HG03354 (cell line): ENCODE measurements around the gene GGT1.
"Not testable (repeated sequence)": the region's sequence is repeated elsewhere in the genome, so short reads cannot be mapped to it uniquely, and the experiment has no call there.

Experiments used
- ATAC-seq: cut with Tn5 transposase; IDR thresholded peaks from one replicate; pipeline ENCODE4 v1.9.1; 2021; ENCODE audit warnings: mild to moderate bottlenecking; ENCODE audit not compliant: unreplicated experiment, poor library complexity, severe bottlenecking

Gene GGT1

DNA sequence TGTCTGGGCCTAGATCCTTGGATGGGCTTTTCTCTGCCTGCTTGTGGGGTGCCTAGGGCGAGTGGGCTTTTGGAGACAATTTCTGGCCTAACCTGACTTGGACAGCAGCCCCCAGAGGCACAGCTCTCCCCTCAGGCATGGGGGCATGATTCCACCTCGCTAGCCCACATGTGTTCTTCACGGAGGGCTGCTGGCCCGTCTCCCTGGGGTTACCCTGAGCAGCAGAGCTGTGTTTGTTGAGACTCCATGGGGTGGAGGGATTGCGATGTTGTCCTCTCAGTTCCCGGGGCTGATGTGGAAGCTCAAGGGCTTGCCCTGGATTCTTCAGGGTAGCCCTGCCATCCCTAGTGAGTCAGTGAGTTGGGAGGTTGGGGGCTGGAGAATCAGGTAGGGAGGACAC lies 7.8 kb upstream of the GGT1 start:
- no peak for ATAC-seq

GRCh38 chr22:24595863-24596262 lies 7.1 kb upstream of the GGT1 start:
- no peak for ATAC-seq

- ATAC-seq: not testable (repeated sequence)
These were observed 5.9 kb upstream of the GGT1 start for GRCh38 chr22:24597076-24597475.

DNA sequence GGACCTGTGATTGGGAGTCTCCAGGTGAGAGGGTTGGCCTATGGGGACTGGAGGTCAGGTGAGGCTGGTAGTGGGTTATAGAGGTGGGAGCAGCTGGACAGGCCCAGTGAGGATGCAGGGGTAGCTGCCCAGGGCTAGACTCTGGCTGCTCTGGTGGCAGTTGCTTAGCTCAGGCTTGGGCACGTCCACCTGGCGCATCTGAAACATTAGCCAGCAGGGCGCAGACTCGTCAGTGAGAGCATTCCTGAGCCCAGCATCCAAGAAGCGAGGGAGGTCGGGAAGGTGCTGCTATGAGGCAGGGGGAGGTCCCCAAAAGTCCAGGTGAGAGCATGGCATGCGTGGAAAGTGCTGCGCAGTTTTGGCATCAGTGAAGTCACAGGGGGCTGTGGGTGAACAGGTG lies 3.5 kb upstream of the GGT1 start:
- no peak for ATAC-seq

DNA sequence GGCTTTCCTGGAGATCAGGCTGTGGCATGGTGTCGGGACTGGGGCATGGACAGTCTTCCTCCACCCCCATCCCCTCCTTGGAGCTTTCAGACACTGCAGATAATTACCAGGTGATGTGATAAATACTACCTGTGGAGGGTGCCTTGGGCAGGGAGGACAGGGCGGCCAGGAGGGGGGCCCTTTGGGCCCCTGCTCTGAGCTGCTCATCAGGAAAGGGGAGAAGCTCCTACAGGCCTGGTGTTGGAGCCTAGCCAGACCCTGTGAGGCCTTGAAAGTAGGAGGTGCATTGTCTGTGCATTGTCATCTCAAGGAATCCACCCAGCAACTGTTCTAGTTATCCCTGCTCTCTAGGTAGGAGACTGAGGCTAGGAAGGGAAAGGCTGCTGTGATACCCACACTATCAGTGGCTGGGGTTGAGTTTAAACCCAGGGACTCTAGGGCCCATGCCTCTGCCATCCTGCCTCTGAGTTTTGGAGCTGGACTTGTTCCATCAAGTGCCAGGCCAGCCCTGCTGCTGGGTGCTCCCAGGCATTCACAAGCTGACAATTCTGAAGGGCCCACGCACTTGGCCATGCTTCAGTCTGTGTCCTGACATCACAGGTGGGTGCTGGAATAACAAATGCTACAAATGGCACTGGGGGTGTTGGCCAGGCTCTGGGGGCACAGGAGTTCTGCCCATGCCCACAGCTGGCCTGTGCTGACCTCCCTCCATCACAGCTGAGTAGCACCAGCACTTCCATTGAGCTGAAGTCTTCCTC lies 2.9 kb upstream of the GGT1 start:
- not testable (repeated sequence) for ATAC-seq

GRCh38 chr22:24601217-24602104 lies 1.5 kb upstream of the GGT1 start:
- ATAC-seq: no peak

GRCh38 chr22:24602105-24602749 lies 766 bp upstream of the GGT1 start:
- ATAC-seq: not testable (repeated sequence)

DNA sequence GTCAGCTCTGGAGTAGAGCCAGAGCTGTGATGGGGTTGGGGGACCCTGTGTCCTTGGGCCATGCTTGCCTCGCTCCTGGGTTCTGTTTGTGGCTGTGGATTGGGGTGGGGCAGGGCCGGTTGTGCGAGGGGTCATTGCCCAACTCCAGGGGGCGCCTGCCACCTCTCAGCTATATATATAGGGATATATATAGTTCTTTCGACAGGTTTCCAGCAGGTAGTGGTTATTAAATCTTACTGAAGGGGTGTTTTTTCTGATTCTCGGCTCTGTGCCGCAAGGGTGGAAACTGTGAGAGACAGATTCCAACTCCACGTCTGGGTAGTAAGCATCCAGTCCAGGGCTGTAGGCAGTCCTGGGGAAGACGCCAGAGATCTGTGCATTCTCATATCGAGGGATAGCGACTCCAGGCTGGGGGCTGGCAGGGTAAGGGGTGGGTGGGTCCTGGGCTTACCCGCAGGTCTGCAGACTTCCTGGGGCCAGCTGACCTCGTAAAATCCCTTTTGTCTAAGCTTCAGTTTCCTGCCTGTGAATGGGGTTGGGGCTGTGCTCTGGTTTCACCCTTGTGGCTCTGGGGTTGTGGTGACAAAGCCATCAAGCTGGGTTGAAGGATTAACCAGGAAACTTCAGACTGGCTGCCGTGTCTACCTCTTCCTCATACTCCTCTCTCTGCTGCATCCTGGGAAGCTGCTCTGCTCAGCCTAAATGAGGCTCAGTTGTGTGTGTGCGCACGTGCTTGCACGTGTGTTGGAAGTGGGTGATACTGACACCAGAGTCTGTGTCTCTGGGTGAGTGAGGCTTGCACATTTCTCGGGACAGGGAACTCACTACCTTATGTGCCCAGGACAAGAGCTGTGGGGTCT lies 1.0 kb downstream of the GGT1 start:
- ATAC-seq: not testable (repeated sequence)

DNA sequence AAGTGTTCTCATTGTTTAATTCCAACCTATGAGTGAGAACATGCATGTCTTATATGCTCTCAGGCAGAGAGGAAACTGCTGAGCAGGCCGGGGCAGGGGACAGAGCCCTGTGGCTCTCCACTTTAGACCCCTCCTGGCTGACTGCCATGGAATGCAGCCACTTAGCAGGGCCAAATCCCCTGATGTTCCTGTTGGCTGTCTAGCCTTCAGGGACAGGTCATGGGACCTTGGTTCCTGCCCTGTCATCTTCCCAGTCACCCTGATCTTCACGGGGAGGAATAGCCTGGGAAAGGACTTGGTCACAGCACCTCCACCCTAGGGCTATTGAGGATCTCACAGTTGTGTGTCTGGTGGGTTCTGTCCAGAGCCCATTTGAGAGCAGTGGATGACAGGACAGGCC lies 3.3 kb downstream of the GGT1 start:
- not testable (repeated sequence) for ATAC-seq

DNA sequence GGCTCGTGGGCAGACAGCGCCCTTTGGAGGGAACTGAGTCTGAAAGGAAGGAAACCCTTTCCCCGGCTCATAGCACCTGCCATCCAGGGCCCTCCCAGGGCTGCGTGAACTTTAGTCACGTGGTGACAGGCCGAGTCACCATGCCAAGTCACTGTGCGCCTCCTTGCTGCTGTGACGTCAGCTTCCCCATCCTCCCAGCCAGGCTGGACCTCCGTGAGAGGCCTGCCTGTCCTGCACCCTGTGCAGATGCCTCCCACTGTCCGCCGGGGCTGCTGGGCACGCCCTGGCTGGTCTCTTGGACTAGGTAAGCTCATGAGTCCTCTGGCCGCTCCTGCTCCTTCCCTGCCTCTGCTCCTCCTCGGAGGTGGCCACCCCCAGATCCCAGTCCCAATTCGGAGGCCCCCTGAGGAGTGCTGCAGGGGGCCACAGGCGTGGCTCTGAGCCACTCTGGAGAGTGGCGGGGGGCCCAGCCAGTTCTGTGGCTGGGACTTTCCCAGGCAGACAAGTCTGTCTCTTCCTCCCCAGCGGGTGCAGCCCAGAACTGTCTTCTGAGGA lies 4.5 kb downstream of the GGT1 start:
- peak; percentile 51 for ATAC-seq

DNA sequence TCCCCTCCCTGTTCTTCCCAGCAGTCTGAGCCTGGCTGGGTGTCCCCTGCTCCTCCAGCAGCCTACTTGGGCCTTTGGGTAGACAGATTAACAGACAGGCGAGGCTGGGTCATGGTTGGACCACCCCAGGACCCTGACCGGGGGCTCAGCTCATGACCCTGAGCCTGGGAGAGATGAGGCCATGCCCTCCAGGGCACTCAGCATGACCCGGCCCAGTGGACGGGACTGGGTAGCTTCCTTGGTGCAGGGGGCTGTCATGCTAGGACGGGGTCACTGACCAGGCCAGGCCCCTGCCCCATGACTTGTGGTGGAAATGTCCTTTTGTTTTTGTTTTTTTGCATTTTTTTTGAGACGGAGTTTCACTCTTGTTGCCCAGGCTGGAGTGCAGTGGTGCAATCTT lies 5.3 kb downstream of the GGT1 start:
- ATAC-seq: not testable (repeated sequence)

DNA sequence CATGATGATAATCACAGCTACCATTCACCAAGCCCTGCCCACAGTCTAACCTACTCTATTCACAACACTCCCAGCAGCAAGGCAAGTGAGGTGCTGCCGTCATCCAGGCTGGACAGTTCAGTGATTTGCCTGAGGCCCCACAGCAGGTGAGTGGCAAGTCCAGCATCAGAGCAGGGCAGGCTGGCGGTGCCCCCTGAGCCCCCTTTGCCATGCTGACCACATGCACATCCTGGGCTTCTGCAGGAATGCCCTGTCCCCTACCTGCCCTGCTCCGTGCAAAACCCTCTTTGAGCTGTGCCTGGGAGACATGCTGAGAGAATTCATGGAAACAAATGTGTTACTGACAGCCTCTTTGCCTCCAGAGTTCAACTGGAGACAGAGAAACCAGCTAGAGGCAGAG lies 6.9 kb downstream of the GGT1 start:
- ATAC-seq: not testable (repeated sequence)

DNA sequence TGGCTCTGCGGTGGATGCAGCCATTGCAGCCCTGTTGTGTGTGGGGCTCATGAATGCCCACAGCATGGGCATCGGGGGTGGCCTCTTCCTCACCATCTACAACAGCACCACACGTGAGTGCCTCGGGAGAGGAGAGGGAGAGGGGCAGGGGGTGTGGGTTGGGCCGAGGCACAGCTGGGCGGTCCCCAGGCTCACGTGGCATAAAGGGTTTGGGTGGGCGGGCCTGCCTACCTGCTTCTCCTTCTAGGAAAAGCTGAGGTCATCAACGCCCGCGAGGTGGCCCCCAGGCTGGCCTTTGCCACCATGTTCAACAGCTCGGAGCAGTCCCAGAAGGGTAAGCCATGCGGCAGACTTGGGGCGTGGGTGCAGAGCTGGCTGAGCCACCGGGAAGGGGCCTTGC lies 11.8 kb downstream of the GGT1 start:
- ATAC-seq: not testable (repeated sequence)

DNA sequence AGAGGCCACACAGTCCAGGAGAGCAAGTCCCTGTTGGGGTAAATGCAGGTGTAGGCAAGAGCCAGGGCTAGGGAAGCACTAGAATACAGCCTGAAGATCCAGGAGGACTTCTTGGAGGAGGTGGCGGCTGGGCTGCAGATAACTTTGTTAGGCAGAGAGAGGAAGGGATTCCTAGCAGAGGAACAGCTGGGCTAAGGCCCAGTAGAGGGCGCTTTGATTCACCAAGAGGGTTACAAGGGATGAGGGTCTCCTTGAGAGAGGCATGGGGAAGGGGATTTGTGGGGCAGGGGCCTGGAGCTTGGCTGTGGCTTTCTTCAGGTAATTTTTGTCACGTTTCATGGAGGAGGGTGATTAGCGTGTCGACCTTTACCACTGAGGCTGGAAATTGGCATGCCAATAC lies 18.3 kb downstream of the GGT1 start:
- not testable (repeated sequence) for ATAC-seq

DNA sequence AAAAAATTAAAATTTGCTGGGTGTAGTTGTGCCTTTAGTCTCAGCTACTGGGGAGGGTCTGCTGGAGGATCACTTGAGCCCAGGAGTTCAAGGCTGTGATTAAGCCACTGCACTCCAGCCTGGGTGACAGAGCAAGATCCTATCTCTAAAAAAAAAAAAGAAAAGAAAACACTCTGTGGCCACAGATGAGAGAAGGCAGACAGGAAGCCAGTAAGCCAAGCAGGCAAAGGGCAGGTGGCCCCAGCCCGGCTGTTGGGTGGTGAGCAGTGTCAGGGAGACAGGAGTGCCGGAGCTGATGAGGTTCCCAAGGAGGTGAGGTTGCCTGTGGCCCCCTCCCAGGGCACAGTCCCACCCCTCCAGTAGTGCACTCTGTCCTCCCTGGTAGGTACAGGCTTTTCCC lies 19.6 kb downstream of the GGT1 start:
- not testable (repeated sequence) for ATAC-seq

- not testable (repeated sequence) for ATAC-seq
These were observed 24.9 kb downstream of the GGT1 start for GRCh38 chr22:24627911-24628310.

DNA sequence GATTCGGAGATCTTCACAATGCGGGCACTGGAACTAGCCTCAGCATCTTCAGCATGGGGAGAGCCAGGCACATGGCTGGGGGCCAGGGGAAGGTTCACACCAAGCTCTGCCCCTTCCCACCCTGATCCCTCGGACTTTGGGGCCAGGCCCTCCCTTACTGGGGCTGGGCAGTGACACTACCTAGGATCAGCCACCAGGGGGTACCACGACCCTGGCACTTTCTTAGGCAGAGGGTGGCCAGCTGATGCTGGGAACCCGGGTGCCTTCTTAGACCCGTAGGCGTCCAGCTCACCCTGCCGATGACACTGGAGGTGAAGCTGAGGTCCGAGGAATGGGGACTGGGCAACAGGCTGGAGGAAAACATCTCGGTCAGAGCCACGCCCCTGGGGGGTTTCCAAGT lies 26.1 kb downstream of the GGT1 start:
- ATAC-seq: not testable (repeated sequence)

DNA sequence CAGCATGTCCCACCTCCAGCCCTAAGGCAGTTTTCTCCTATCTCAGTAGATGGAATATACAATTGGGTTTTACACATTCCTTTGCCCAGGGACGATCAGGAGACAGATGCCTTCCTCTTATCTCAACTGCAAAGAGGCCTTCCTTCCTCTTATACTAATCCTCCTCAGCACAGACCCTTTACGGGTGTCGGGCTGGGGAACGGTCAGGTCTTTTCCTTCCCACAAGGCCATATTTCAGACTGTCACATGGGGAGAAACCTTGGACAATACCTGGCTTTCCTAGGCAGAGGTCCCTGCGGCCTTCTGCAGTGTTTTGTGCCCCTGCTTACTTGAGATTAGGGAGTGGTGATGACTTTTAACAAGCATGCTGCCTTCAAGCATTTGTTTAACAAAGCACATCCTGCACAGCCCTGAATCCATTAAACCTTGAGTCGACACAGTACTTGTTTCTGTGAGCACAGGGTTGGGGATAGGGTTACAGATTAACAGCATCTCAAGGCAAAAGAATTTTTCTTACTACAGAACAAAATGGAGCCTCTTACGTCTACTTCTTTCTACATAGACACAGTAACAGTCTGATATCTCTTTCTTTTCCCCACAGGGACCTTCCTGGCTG lies 27.9 kb downstream of the GGT1 start:
- ATAC-seq: not testable (repeated sequence)
